Stimulated activated CD8-positive, alpha-beta memory T cell treated with anti-CD3 and anti-CD28 coated beads, Interleukin-7, amount 100 ng/mL, for 4 hours (primary cell): ENCODE results near the gene SUMO2.
"Not testable (repeated sequence)": the region's sequence is repeated elsewhere in the genome, so short reads cannot be mapped to it uniquely, and the experiment has no call there.

Experiments used
- DNase-seq, 2 donors: peaks; one replicate each; pipeline ENCODE4 v3.0.0-alpha.2; 2020; ENCODE audit warnings: low read depth in 2 of 2

SUMO2 gene

GRCh38 chr17:75182569-75183436, at the start of gene SUMO2:
Gene SUMO2 (minus strand): TSS chr17:75182959. CDS start chr17:75182834, 125 bp downstream.
- peak; percentile 92 to 95 for DNase-seq

GRCh38 chr17:75231741-75232464, 49.1 kb upstream of the SUMO2 start:
- no peak for DNase-seq

GRCh38 chr17:75231071-75231470, 48.3 kb upstream of the SUMO2 start:
- no peak for DNase-seq

GRCh38 chr17:75228847-75229246, 46.1 kb upstream of the SUMO2 start:
- no peak for DNase-seq

GRCh38 chr17:75228305-75228704, 45.5 kb upstream of the SUMO2 start:
- DNase-seq = no peak

- DNase-seq = no peak
Measured at GRCh38 chr17:75227729-75228128, 45.0 kb upstream of the SUMO2 start.

GRCh38 chr17:75225016-75225415, 42.3 kb upstream of the SUMO2 start:
- DNase-seq = no peak

GRCh38 chr17:75219815-75220214, 37.1 kb upstream of the SUMO2 start:
- DNase-seq = no peak

- no peak for DNase-seq
Measured at GRCh38 chr17:75218131-75218530, 35.4 kb upstream of the SUMO2 start.

GRCh38 chr17:75209061-75209460, 26.3 kb upstream of the SUMO2 start:
- no peak for DNase-seq

GRCh38 chr17:75208161-75208560, 25.4 kb upstream of the SUMO2 start:
- no peak for DNase-seq

GRCh38 chr17:75207760-75208159, 25.0 kb upstream of the SUMO2 start:
- no peak for DNase-seq

GRCh38 chr17:75207050-75207407, 24.3 kb upstream of the SUMO2 start:
- not testable (repeated sequence) for DNase-seq

GRCh38 chr17:75205793-75206163, 23.0 kb upstream of the SUMO2 start:
- DNase-seq = no peak

- DNase-seq = peak; percentile 83 to 89
Measured at GRCh38 chr17:75205037-75205792, 22.5 kb upstream of the SUMO2 start, which contains the start of gene NUP85. Gene NUP85 (plus strand): TSS chr17:75205679. CDS start chr17:75205762, 83 bp downstream.

GRCh38 chr17:75199886-75200618, 17.3 kb upstream of the SUMO2 start:
- DNase-seq = no peak

- DNase-seq = no peak
Measured at GRCh38 chr17:75194879-75195278, 12.1 kb upstream of the SUMO2 start.

GRCh38 chr17:75191584-75191983, 8.8 kb upstream of the SUMO2 start:
- DNase-seq = no peak

- DNase-seq = no peak
Measured at GRCh38 chr17:75188614-75189013, 5.9 kb upstream of the SUMO2 start.

- no peak for DNase-seq
Measured at GRCh38 chr17:75183999-75184884, 1.5 kb upstream of the SUMO2 start.

- DNase-seq = no peak
Measured at GRCh38 chr17:75182319-75182568, 515 bp downstream of the SUMO2 start.
